NCI-H1105 (cell line): ENCODE measurements around the gene OVCH1.

ENCODE experiments used
- DNase-seq: peaks from one replicate; lab custom pipeline; 2025; lab: John Stamatoyannopoulos, UW

The OVCH1 gene

GRCh38 chr12:29497588-29497987 is at the start of gene OVCH1:
Gene OVCH1, minus strand, starts transcription at chr12:29497686. Its CDS starts 0 bp downstream, at chr12:29497686.
- no peak for DNase-seq

- DNase-seq, result no peak
Measured at GRCh38 chr12:29547151-29547632, 49.7 kb upstream of the OVCH1 start.

- no peak for DNase-seq
Measured at GRCh38 chr12:29546000-29546399, 48.5 kb upstream of the OVCH1 start.

GRCh38 chr12:29545102-29545467 is 47.6 kb upstream of the OVCH1 start:
- DNase-seq, result no peak

GRCh38 chr12:29544428-29545101 is 47.1 kb upstream of the OVCH1 start:
- DNase-seq, result no peak

- no peak for DNase-seq
Measured at GRCh38 chr12:29543036-29543435, 45.5 kb upstream of the OVCH1 start.

GRCh38 chr12:29537298-29537697 is 39.8 kb upstream of the OVCH1 start:
- DNase-seq, result no peak

- no peak for DNase-seq
Measured at GRCh38 chr12:29534935-29535334, 37.4 kb upstream of the OVCH1 start.

GRCh38 chr12:29533815-29534489 is 36.5 kb upstream of the OVCH1 start:
- DNase-seq, result no peak

GRCh38 chr12:29531471-29531870 is 34.0 kb upstream of the OVCH1 start:
- no peak for DNase-seq

- no peak for DNase-seq
Measured at GRCh38 chr12:29530436-29530835, 33.0 kb upstream of the OVCH1 start.

GRCh38 chr12:29528161-29528560 is 30.7 kb upstream of the OVCH1 start:
- DNase-seq, result no peak

- no peak for DNase-seq
Measured at GRCh38 chr12:29521951-29522350, 24.5 kb upstream of the OVCH1 start.

- peak; percentile 20 for DNase-seq
Measured at GRCh38 chr12:29519585-29520182, 22.2 kb upstream of the OVCH1 start.

GRCh38 chr12:29518407-29518806 is 20.9 kb upstream of the OVCH1 start:
- no peak for DNase-seq

- DNase-seq, result peak; percentile 23
Measured at GRCh38 chr12:29517264-29517663, 19.8 kb upstream of the OVCH1 start.

GRCh38 chr12:29516431-29516875 is 19.0 kb upstream of the OVCH1 start:
- no peak for DNase-seq

- DNase-seq, result no peak
Measured at GRCh38 chr12:29510591-29511185, 13.2 kb upstream of the OVCH1 start.

- no peak for DNase-seq
Measured at GRCh38 chr12:29509503-29509902, 12.0 kb upstream of the OVCH1 start.

GRCh38 chr12:29508949-29509348 is 11.5 kb upstream of the OVCH1 start:
- no peak for DNase-seq

- DNase-seq, result no peak
Measured at GRCh38 chr12:29505122-29505521, 7.6 kb upstream of the OVCH1 start.

GRCh38 chr12:29503283-29503682 is 5.8 kb upstream of the OVCH1 start:
- no peak for DNase-seq

GRCh38 chr12:29499235-29499634 is 1.7 kb upstream of the OVCH1 start:
- no peak for DNase-seq
